ENCODE data around the gene TEX48. TPM values are rescaled to one million over a fixed set of nuclear protein-coding genes. Genes with fewer than 3 reads are reported as not detected.

The TEX48 gene
- polyA plus RNA-seq, 1 donor from 2014 or later: not detected

DNA sequence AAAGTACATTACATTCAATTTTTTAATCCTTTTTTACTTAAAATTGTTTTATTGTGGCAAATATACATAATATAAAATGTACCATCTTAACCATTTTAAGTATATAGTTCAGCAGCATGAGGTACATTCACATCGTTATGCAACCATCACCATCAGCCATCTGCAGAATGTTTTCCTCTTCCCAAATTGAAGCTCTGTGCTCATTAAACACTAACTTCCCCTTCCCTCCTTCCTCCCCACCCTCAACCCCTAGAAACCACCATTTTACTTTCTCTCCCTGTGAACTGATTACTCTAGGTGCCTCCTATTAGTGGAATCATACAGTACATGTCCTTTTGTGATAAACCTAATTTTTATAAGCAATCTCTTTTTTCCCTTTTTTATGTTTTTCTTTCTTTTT is 40.0 kb downstream of the TEX48 start:
- no peaks in the 10 kb centered on the region for H4K20me1 ChIP-seq (ENCODE audit: insufficient read depth)
- H3K79me2 ChIP-seq (replicated peaks; ENCODE audit: insufficient read depth, low read length): no peaks in the 10 kb centered on the region
- no peak overlapping the region for H3K4me2 ChIP-seq (ENCODE audit: low read length)
- H3K9ac ChIP-seq (ENCODE audit: low read length): no peak overlapping the region
- no peak overlapping the region for H3K4me3 ChIP-seq (ENCODE audit: low read length)
- H3K27me3 ChIP-seq (ENCODE audit: insufficient read depth, low read depth, low read length): no peaks in the 10 kb centered on the region
- H3K9me2 ChIP-seq (ENCODE audit: insufficient read depth, low read length): no peaks in the 10 kb centered on the region
- no peak overlapping the region for H3K27ac ChIP-seq (ENCODE audit: low read length)
- TF ChIP-seq SMC3 (conservative IDR thresholded peaks at IDR 0.05; ENCODE audit: poor library complexity): no peak
- no peak for TF ChIP-seq EP300 (conservative IDR thresholded peaks at IDR 0.05; ENCODE audit: poor library complexity, severe bottlenecking)
- TF ChIP-seq, protein P1, sequence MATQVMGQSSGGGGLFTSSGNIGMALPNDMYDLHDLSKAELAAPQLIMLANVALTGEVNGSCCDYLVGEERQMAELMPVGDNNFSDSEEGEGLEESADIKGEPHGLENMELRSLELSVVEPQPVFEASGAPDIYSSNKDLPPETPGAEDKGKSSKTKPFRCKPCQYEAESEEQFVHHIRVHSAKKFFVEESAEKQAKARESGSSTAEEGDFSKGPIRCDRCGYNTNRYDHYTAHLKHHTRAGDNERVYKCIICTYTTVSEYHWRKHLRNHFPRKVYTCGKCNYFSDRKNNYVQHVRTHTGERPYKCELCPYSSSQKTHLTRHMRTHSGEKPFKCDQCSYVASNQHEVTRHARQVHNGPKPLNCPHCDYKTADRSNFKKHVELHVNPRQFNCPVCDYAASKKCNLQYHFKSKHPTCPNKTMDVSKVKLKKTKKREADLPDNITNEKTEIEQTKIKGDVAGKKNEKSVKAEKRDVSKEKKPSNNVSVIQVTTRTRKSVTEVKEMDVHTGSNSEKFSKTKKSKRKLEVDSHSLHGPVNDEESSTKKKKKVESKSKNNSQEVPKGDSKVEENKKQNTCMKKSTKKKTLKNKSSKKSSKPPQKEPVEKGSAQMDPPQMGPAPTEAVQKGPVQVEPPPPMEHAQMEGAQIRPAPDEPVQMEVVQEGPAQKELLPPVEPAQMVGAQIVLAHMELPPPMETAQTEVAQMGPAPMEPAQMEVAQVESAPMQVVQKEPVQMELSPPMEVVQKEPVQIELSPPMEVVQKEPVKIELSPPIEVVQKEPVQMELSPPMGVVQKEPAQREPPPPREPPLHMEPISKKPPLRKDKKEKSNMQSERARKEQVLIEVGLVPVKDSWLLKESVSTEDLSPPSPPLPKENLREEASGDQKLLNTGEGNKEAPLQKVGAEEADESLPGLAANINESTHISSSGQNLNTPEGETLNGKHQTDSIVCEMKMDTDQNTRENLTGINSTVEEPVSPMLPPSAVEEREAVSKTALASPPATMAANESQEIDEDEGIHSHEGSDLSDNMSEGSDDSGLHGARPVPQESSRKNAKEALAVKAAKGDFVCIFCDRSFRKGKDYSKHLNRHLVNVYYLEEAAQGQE (IDR thresholded peaks at IDR 0.05; ENCODE audit: borderline replicate concordance): no peak
- no peak for TF ChIP-seq EZH2 (IDR thresholded peaks at IDR 0.05; ENCODE audit: borderline replicate concordance, insufficient read depth, low read length, poor library complexity, severe bottlenecking)
- TF ChIP-seq, protein P2, sequence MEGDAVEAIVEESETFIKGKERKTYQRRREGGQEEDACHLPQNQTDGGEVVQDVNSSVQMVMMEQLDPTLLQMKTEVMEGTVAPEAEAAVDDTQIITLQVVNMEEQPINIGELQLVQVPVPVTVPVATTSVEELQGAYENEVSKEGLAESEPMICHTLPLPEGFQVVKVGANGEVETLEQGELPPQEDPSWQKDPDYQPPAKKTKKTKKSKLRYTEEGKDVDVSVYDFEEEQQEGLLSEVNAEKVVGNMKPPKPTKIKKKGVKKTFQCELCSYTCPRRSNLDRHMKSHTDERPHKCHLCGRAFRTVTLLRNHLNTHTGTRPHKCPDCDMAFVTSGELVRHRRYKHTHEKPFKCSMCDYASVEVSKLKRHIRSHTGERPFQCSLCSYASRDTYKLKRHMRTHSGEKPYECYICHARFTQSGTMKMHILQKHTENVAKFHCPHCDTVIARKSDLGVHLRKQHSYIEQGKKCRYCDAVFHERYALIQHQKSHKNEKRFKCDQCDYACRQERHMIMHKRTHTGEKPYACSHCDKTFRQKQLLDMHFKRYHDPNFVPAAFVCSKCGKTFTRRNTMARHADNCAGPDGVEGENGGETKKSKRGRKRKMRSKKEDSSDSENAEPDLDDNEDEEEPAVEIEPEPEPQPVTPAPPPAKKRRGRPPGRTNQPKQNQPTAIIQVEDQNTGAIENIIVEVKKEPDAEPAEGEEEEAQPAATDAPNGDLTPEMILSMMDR (IDR thresholded peaks at IDR 0.05; ENCODE audit: poor library complexity, severe bottlenecking): no peak
- TF ChIP-seq POLR2AphosphoS5 (IDR thresholded peaks at IDR 0.05): no peak
- no peak for TF ChIP-seq MXI1 (conservative IDR thresholded peaks at IDR 0.05; ENCODE audit: poor library complexity, severe bottlenecking)
- no peak for TF ChIP-seq TAF1 (IDR thresholded peaks at IDR 0.05; ENCODE audit: low read depth)
- no peak for TF ChIP-seq RAD21 (conservative IDR thresholded peaks at IDR 0.05)
- no peaks in the 10 kb centered on the region for H3K36me3 ChIP-seq (ENCODE audit: insufficient read depth, low read length)
- no peaks in the 10 kb centered on the region for H3F3A ChIP-seq (ENCODE audit: insufficient read depth, low read length, poor library complexity, severe bottlenecking)
- no peak overlapping the region for H2AFZ ChIP-seq (ENCODE audit: low read depth, low read length)
- no peaks in the 10 kb centered on the region for H3K9me3 ChIP-seq (ENCODE audit: low read length)

DNA sequence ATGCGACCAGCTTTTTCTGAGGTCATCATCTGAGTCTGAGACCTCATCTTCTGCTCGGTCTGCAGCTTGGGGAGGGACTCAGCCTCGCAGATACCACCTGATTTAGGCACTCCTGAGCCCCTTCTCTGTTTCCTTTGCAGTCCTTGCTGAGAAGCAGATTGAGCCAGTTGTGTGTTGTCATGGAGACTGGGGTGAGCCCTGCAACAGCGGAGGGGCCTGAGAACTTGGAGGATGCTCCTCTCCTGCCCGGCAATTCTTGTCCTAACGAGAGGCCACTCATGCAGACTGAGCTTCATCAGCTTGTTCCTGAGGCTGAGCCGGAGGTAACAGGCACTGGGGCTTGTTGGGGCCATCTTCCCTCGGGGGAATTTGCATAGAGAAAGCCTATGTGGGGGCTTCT is 43.6 kb downstream of the TEX48 start:
- no peaks in the 10 kb centered on the region for H3K27me3 ChIP-seq (ENCODE audit: insufficient read depth, low read depth, low read length)
- H3K36me3 ChIP-seq (ENCODE audit: insufficient read depth, low read length): no peaks in the 10 kb centered on the region
- H3K4me3 ChIP-seq (ENCODE audit: low read length): no peak overlapping the region
- no peaks in the 10 kb centered on the region for H3F3A ChIP-seq (ENCODE audit: insufficient read depth, low read length, poor library complexity, severe bottlenecking)
- H3K9ac ChIP-seq (ENCODE audit: low read length): no peak overlapping the region
- no peaks in the 10 kb centered on the region for H4K20me1 ChIP-seq (ENCODE audit: insufficient read depth)
- no peaks in the 10 kb centered on the region for H3K9me2 ChIP-seq (ENCODE audit: insufficient read depth, low read length)
- no peak for TF ChIP-seq RAD21 (conservative IDR thresholded peaks at IDR 0.05)
- TF ChIP-seq TAF1 (IDR thresholded peaks at IDR 0.05; ENCODE audit: low read depth): no peak
- TF ChIP-seq, protein P1 (IDR thresholded peaks at IDR 0.05; ENCODE audit: borderline replicate concordance): no peak
- no peak for TF ChIP-seq SMC3 (conservative IDR thresholded peaks at IDR 0.05; ENCODE audit: poor library complexity)
- TF ChIP-seq EP300 (conservative IDR thresholded peaks at IDR 0.05; ENCODE audit: poor library complexity, severe bottlenecking): no peak
- no peak for TF ChIP-seq MXI1 (conservative IDR thresholded peaks at IDR 0.05; ENCODE audit: poor library complexity, severe bottlenecking)
- TF ChIP-seq EZH2 (IDR thresholded peaks at IDR 0.05; ENCODE audit: borderline replicate concordance, insufficient read depth, low read length, poor library complexity, severe bottlenecking): no peak
- no peak for TF ChIP-seq POLR2AphosphoS5 (IDR thresholded peaks at IDR 0.05)
- TF ChIP-seq, protein P2 (IDR thresholded peaks at IDR 0.05; ENCODE audit: poor library complexity, severe bottlenecking): no peak
- H3K27ac ChIP-seq (ENCODE audit: low read length): no peak overlapping the region
- no peaks in the 10 kb centered on the region for H3K9me3 ChIP-seq (ENCODE audit: low read length)
- H3K79me2 ChIP-seq (replicated peaks; ENCODE audit: insufficient read depth, low read length): no peaks in the 10 kb centered on the region
- H2AFZ ChIP-seq (ENCODE audit: low read depth, low read length): no peak overlapping the region
- no peak overlapping the region for H3K4me2 ChIP-seq (ENCODE audit: low read length)
